Transverse colon (tissue), 4 donors: ENCODE results near the gene MAPK4. TPM values are rescaled to one million over a fixed set of nuclear protein-coding genes. Genes with fewer than 3 reads are reported as not detected.

Source experiments
- DNase-seq: peaks from one replicate; pipeline ENCODE4 v3.0.0-alpha.2; 2019
- H3K27ac ChIP-seq, 4 donors: fragments of 200-600 bp; sonication (generic); 2 replicates each; pipeline ENCODE4 v1.5.1; 2016 to 2018; ENCODE audit warnings: inconsistent platforms in 4 of 4
- H3K27me3 ChIP-seq: fragments of 200-600 bp; sonication (generic); 2 replicates; pipeline ENCODE4 v1.5.1; 2017; ENCODE audit warnings: inconsistent platforms
- H3K36me3 ChIP-seq, 4 donors: fragments of 200-600 bp; sonication (generic); 2 replicates each; pipeline ENCODE4 v1.5.1; 2017 to 2019; ENCODE audit warnings: inconsistent platforms in 4 of 4
- H3K4me1 ChIP-seq, 4 donors: fragments of 200-600 bp; sonication (generic); 2 replicates each; pipeline ENCODE4 v1.5.1; 2017 to 2020; ENCODE audit warnings: inconsistent platforms in 4 of 4
- H3K4me3 ChIP-seq, 4 donors: fragments of 200-600 bp; sonication (generic); 1 replicate in 1 of 4; 2 replicates in 3 of 4; pipeline versions ENCODE4 v1.5.1 to v1.6.1; 2017 to 2019; ENCODE audit warnings: inconsistent platforms in 4 of 4
- H3K9me3 ChIP-seq, 2 donors: fragments of 200-600 bp; sonication (generic); 2 replicates each; pipeline ENCODE4 v1.5.1; 2017 to 2019; ENCODE audit warnings: inconsistent platforms in 2 of 2
- CTCF ChIP-seq, 5 experiments: fragments of 200-600 bp in 3 of 5; fragments of 450-650 bp in 2 of 5; sonication (generic) in 3 of 5; IDR thresholded peaks; 1 replicate in 2 of 5; 2 replicates in 3 of 5; pipeline ENCODE4 v1.5.1; 2016 to 2017; ENCODE audit warnings: antibody characterized with exemption in 5 of 5, inconsistent platforms in 3 of 5, mild to moderate bottlenecking in 2 of 5, moderate library complexity in 1 of 5
- EP300 ChIP-seq: sonication (generic); formaldehyde crosslinking; IDR thresholded peaks from one replicate; pipeline ENCODE4 v1.6.1; 2017; ENCODE audit warnings: antibody characterized with exemption, low read depth
- POLR2A ChIP-seq: fragments of 450-650 bp; IDR thresholded peaks from one replicate; pipeline ENCODE4 v1.6.1; 2016; ENCODE audit warnings: antibody characterized with exemption, mild to moderate bottlenecking, moderate library complexity
- POLR2AphosphoS5 ChIP-seq, 3 donors: sonication (generic); formaldehyde crosslinking; IDR thresholded peaks; one replicate each; pipeline ENCODE4 v1.6.1; 2016; ENCODE audit warnings: antibody characterized with exemption in 3 of 3
- WGBS, 2 donors: methylation state at CpG; one replicate each; pipeline ENCODE4 v1.1.5; 2018; ENCODE audit warnings: low coverage in 1 of 2; 5-methylcytosine and 5-hydroxymethylcytosine counted together
- in situ Hi-C, 4 donors: fragments of 200-750 bp; cut with MboI; loops; one replicate each; pipeline versions ENCODE4 v1.15.0 to v1.15.1; 2017; ENCODE audit warnings: low sequenced_read_pairs in 3 of 4, low pct_ligation_motif_present in 1 of 4, low pct_unique_long_range_greater_than_20kb in 1 of 4
- intact Hi-C: fragments of 100-400 bp; cut with DNase I; formaldehyde crosslinking; loops from one replicate; pipeline ENCODE4 v1.15.1; 2023; ENCODE audit warnings: low total_unique reads
- total RNA-seq, 4 donors: library from RNA; depleted of rRNA; stranded (reverse); fragments of >200 nt; gene quantifications; one replicate each; pipeline ENCODE4 v1.1.0, GENCODE V29; 2016

Gene MAPK4
- total RNA-seq, 4 donors from 2014 or later = 1.6 to 20.1 (median 5.7) TPM

GRCh38 chr18:50745945-50746344, 186.1 kb downstream of the MAPK4 start:
- intact Hi-C loops = no loop called here
- no peaks in the 10 kb centered on the region for H3K9me3 ChIP-seq
- in situ Hi-C loops = no loop called here
- H3K4me1 ChIP-seq = no peaks in the 10 kb centered on the region
- H3K27me3 ChIP-seq = peaks cover 3% of the 10 kb centered on the region
- DNase-seq = no peak
- H3K36me3 ChIP-seq = no peaks in the 10 kb centered on the region
- TF ChIP-seq POLR2A (no peak), POLR2AphosphoS5 (IDR thresholded peaks at IDR 0.05) (no peak), EP300 (no peak), CTCF (IDR thresholded peaks at IDR 0.05) (no peak)
- WGBS, 2 donors = 64 to 71% methylated on average over 5 of the region's 5 CpGs
- no peak overlapping the region for H3K27ac ChIP-seq
- H3K4me3 ChIP-seq = no peak overlapping the region

- no peak overlapping the region for H3K27ac ChIP-seq
- WGBS, 2 donors = 42 to 67% methylated on average over 1 of the region's 1 CpG
- peaks cover 3% of the 10 kb centered on the region for H3K27me3 ChIP-seq
- no peak for DNase-seq
- no peaks in the 10 kb centered on the region for H3K36me3 ChIP-seq
- H3K4me3 ChIP-seq = no peak overlapping the region
- intact Hi-C loops = no loop called here
- in situ Hi-C loops = no loop called here
- TF ChIP-seq POLR2AphosphoS5 (IDR thresholded peaks at IDR 0.05) (no peak), CTCF (IDR thresholded peaks at IDR 0.05) (no peak), EP300 (no peak), POLR2A (no peak)
- H3K9me3 ChIP-seq = no peaks in the 10 kb centered on the region
- H3K4me1 ChIP-seq = no peaks in the 10 kb centered on the region
These were observed 188.0 kb downstream of the MAPK4 start for GRCh38 chr18:50747849-50748242.

GRCh38 chr18:50748243-50749229, 188.6 kb downstream of the MAPK4 start:
- intact Hi-C loops (no loop called here), in situ Hi-C loops (no loop called here)
- H3K9me3 ChIP-seq = no peaks in the 10 kb centered on the region
- H3K36me3 ChIP-seq = no peaks in the 10 kb centered on the region
- H3K4me1 ChIP-seq = no peaks in the 10 kb centered on the region
- WGBS, 2 donors = 43 to 68% methylated on average over 2 to 9 of the region's 9 CpGs
- H3K4me3 ChIP-seq = no peak overlapping the region
- DNase-seq = no peak
- H3K27me3 ChIP-seq = peaks cover 3% of the 10 kb centered on the region
- no peak for TF ChIP-seq POLR2AphosphoS5 (IDR thresholded peaks at IDR 0.05)
- TF ChIP-seq CTCF (IDR thresholded peaks at IDR 0.05) = no peak
- TF ChIP-seq EP300 = no peak
- no peak for TF ChIP-seq POLR2A
- no peak overlapping the region for H3K27ac ChIP-seq

- WGBS, 2 donors = 75% methylated on average over 5 of the region's 5 CpGs; no CpG with 5 or more reads in 1 of the 2 donors
- H3K36me3 ChIP-seq = no peaks in the 10 kb centered on the region
- no peak for DNase-seq
- in situ Hi-C loops (no loop called here), intact Hi-C loops (no loop called here)
- no peak overlapping the region for H3K27ac ChIP-seq
- H3K27me3 ChIP-seq = peaks cover 3% of the 10 kb centered on the region
- H3K4me3 ChIP-seq = no peak overlapping the region
- no peaks in the 10 kb centered on the region for H3K4me1 ChIP-seq
- TF ChIP-seq POLR2A = no peak
- TF ChIP-seq EP300 = no peak
- TF ChIP-seq POLR2AphosphoS5 (IDR thresholded peaks at IDR 0.05) = no peak
- no peak for TF ChIP-seq CTCF (IDR thresholded peaks at IDR 0.05)
- H3K9me3 ChIP-seq = no peaks in the 10 kb centered on the region
These were observed 189.5 kb downstream of the MAPK4 start for GRCh38 chr18:50749421-50749820.
